K562 (cell line): ENCODE measurements around the gene DAB2IP. TPM values are rescaled to one million over a fixed set of nuclear protein-coding genes. Genes with fewer than 3 reads are reported as not detected.

Experiments
- C11orf30 ChIP-seq: fragments of 450-650 bp; IDR thresholded peaks from 2 replicates; pipeline ENCODE4 v1.6.1; 2016; ENCODE audit warnings: low read depth, mild to moderate bottlenecking
- CBX3 ChIP-seq, 2 experiments: IDR thresholded peaks; 1 replicate in 1 of 2; 2 replicates in 1 of 2; pipeline ENCODE4 v1.6.1; 2012; ENCODE audit warnings: inconsistent platforms in 2 of 2, low read length in 2 of 2, borderline replicate concordance in 1 of 2, control low read depth in 1 of 2
- MTA2 ChIP-seq: fragments of 450-650 bp; IDR thresholded peaks from 2 replicates; pipeline ENCODE4 v1.6.1; 2016; ENCODE audit warnings: low read depth
- MTF1 ChIP-seq: fragments of 250-450 bp; sonication (Bioruptor Pico); IDR thresholded peaks from 2 replicates; pipeline ENCODE4 v1.9.0; 2021; ENCODE audit warnings: moderate library complexity, mild to moderate bottlenecking, inconsistent platforms, borderline replicate concordance
- PPARD ChIP-seq: fragments of 250-450 bp; sonication (Bioruptor Pico); IDR thresholded peaks from 2 replicates; pipeline ENCODE4 v1.8.0; 2022; ENCODE audit warnings: inconsistent platforms, mild to moderate bottlenecking, moderate library complexity
- RFX7 ChIP-seq: fragments of 250-450 bp; sonication (Bioruptor Pico); IDR thresholded peaks from 2 replicates; pipeline ENCODE4 v1.5.1; 2021; ENCODE audit warnings: mild to moderate bottlenecking
- SMAD1 ChIP-seq: fragments of 150-350 bp; IDR thresholded peaks from 2 replicates; pipeline ENCODE4 v1.6.1; 2014; ENCODE audit warnings: low read length, low read depth; ENCODE audit not compliant: partially characterized antibody
- SMARCB1 ChIP-seq: IDR thresholded peaks from 2 replicates; pipeline ENCODE4 v1.6.1; 2011; ENCODE audit warnings: improper control_type of control experiment, low read depth; ENCODE audit not compliant: insufficient read length
- SRSF3 ChIP-seq: fragments of 200-400 bp; formaldehyde crosslinking; IDR thresholded peaks from 2 replicates; pipeline ENCODE4 v1.6.1; 2016; ENCODE audit warnings: mild to moderate bottlenecking, low read length, moderate library complexity; ENCODE audit not compliant: insufficient read depth
- ZBTB1 ChIP-seq: sonication (generic); formaldehyde crosslinking; IDR thresholded peaks from 2 replicates; pipeline ENCODE4 v1.8.1; 2023; ENCODE audit warnings: missing genetic modification reagents, low read depth, mild to moderate bottlenecking, borderline replicate concordance
- polyA plus RNA-seq, 8 experiments: library from polyadenylated mRNA; depleted of rRNA in 4 of 8; stranded (reverse) in 5 of 8; unstranded in 3 of 8; fragments of >200 nt; fragmentation: Nextera tagmentation in 2 of 8; fragmentation: Illumina TruSeq in 1 of 8; extraction: Ambion mirVana in 2 of 8; extraction: Trizol in 1 of 8; gene quantifications; 2 replicates each; pipeline versions ENCODE4 v1.2.1 to v1.2.3, GENCODE V29; 2011 to 2014; ENCODE audit warnings: inconsistent platforms in 1 of 8, missing spikeins in 1 of 8
- total RNA-seq, 7 experiments: library from RNA; depleted of rRNA in 6 of 7; stranded (reverse); fragments of >200 nt in 6 of 7; fragmentation: Illumina TruSeq in 2 of 7; extraction: Trizol in 2 of 7; gene quantifications; 2 replicates each; pipeline versions ENCODE4 v1.2.1 to v1.2.3, GENCODE V29; 2011 to 2021; ENCODE audit warnings: low replicate concordance in 1 of 7
- TF ChIP-seq, protein P1 (sequence below): fragments of 250-450 bp; sonication (Bioruptor Pico); IDR thresholded peaks from 2 replicates; pipeline ENCODE4 v1.4.0; 2020
- TF ChIP-seq, protein P2 (sequence below): sonication (generic); formaldehyde crosslinking; IDR thresholded peaks from 2 replicates; pipeline ENCODE4 v1.8.0; 2022; ENCODE audit warnings: mild to moderate bottlenecking, missing genetic modification reagents

Gene DAB2IP
- total and polyA plus RNA-seq, 9 of the 15 experiments (the other 6 are each of a cell fraction or from before 2014, with no cell fraction given) = 0.04 to 0.31 (median 0.08) TPM; not detected in 5

DNA sequence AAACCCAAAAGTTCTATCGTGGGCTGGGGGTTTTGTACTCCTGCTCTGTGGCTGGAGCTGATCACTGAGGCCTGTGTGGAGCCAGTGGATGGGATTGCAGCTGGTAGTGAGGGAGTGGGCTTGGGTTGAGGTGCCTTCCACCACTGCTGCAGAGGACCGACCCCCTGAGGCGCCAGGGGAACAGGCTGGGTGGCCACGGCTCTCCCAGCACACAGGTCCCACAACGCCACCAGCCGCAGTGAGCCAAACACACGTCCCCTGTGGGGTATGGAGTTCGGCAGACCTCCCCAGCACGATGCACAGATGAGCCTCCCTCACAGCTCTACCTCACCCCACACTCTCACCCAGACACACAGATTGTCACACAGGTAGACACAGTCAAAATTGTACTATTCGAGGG lies 109.1 kb downstream of the DAB2IP start (continued):
- TF ChIP-seq SMAD1 = no peak
- TF ChIP-seq MTA2 = no peak
- TF ChIP-seq PPARD (CRISPR knock-in tag) = no peak
- TF ChIP-seq, protein P1, sequence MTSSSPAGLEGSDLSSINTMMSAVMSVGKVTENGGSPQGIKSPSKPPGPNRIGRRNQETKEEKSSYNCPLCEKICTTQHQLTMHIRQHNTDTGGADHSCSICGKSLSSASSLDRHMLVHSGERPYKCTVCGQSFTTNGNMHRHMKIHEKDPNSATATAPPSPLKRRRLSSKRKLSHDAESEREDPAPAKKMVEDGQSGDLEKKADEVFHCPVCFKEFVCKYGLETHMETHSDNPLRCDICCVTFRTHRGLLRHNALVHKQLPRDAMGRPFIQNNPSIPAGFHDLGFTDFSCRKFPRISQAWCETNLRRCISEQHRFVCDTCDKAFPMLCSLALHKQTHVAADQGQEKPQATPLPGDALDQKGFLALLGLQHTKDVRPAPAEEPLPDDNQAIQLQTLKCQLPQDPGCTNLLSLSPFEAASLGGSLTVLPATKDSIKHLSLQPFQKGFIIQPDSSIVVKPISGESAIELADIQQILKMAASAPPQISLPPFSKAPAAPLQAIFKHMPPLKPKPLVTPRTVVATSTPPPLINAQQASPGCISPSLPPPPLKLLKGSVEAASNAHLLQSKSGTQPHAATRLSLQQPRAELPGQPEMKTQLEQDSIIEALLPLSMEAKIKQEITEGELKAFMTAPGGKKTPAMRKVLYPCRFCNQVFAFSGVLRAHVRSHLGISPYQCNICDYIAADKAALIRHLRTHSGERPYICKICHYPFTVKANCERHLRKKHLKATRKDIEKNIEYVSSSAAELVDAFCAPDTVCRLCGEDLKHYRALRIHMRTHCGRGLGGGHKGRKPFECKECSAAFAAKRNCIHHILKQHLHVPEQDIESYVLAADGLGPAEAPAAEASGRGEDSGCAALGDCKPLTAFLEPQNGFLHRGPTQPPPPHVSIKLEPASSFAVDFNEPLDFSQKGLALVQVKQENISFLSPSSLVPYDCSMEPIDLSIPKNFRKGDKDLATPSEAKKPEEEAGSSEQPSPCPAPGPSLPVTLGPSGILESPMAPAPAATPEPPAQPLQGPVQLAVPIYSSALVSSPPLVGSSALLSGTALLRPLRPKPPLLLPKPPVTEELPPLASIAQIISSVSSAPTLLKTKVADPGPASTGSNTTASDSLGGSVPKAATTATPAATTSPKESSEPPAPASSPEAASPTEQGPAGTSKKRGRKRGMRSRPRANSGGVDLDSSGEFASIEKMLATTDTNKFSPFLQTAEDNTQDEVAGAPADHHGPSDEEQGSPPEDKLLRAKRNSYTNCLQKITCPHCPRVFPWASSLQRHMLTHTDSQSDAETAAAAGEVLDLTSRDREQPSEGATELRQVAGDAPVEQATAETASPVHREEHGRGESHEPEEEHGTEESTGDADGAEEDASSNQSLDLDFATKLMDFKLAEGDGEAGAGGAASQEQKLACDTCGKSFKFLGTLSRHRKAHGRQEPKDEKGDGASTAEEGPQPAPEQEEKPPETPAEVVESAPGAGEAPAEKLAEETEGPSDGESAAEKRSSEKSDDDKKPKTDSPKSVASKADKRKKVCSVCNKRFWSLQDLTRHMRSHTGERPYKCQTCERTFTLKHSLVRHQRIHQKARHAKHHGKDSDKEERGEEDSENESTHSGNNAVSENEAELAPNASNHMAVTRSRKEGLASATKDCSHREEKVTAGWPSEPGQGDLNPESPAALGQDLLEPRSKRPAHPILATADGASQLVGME = no peak
- TF ChIP-seq C11orf30 = no peak
- no peak for TF ChIP-seq RFX7 (CRISPR knock-in tag)
- TF ChIP-seq MTF1 (CRISPR knock-in tag) = no peak
- no peak for TF ChIP-seq CBX3 (IDR thresholded peaks at IDR 0.05; ENCODE audit: borderline replicate concordance in 1 of 2, low read length in 2 of 2)
- TF ChIP-seq SMARCB1 = no peak
- TF ChIP-seq, protein P2, sequence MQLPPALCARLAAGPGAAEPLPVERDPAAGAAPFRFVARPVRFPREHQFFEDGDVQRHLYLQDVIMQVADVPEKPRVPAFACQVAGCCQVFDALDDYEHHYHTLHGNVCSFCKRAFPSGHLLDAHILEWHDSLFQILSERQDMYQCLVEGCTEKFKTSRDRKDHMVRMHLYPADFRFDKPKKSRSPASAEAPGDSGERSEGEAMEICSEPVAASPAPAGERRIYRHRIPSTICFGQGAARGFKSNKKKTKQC (CRISPR knock-in tag) = no peak
- TF ChIP-seq ZBTB1 (CRISPR knock-in tag) = no peak
- no peak for TF ChIP-seq SRSF3
